Activated effector memory CD4-positive, alpha-beta T cell treated with anti-CD3 and anti-CD28 coated beads, Interleukin-2, amount 50 U/mL, for 16 hours (primary cell): ENCODE data around the gene NANP.
"Not testable (repeated sequence)": the region's sequence is repeated elsewhere in the genome, so short reads cannot be mapped to it uniquely, and the experiment has no call there.

Experiments used
- DNase-seq: peaks from one replicate; pipeline ENCODE4 v3.0.0-alpha.2; 2020

NANP gene

GRCh38 chr20:25623736-25624499, at the start of gene NANP:
NANP (minus strand) TSS chr20:25624014; CDS start chr20:25623948, 66 bp downstream.
- peak; percentile 93 for DNase-seq

- no peak for DNase-seq
Measured at GRCh38 chr20:25672659-25673235, 48.9 kb upstream of the NANP start.

GRCh38 chr20:25669826-25670422, 46.1 kb upstream of the NANP start:
- no peak for DNase-seq

- no peak for DNase-seq
Measured at GRCh38 chr20:25668446-25668845, 44.6 kb upstream of the NANP start.

- no peak for DNase-seq
Measured at GRCh38 chr20:25659999-25660398, 36.2 kb upstream of the NANP start.

GRCh38 chr20:25654487-25654886, 30.7 kb upstream of the NANP start:
- DNase-seq, result no peak

- DNase-seq, result not testable (repeated sequence)
Measured at GRCh38 chr20:25652866-25653265, 29.1 kb upstream of the NANP start.

- no peak for DNase-seq
Measured at GRCh38 chr20:25644814-25645213, 21.0 kb upstream of the NANP start.

- DNase-seq, result no peak
Measured at GRCh38 chr20:25643716-25644115, 19.9 kb upstream of the NANP start.

- no peak for DNase-seq
Measured at GRCh38 chr20:25637247-25637646, 13.4 kb upstream of the NANP start.

GRCh38 chr20:25632940-25633790, 9.4 kb upstream of the NANP start:
- DNase-seq, result no peak

- not testable (repeated sequence) for DNase-seq
Measured at GRCh38 chr20:25630615-25631014, 6.8 kb upstream of the NANP start.

GRCh38 chr20:25629816-25630499, 6.1 kb upstream of the NANP start:
- DNase-seq, result no peak

GRCh38 chr20:25626779-25627178, 3.0 kb upstream of the NANP start:
- DNase-seq, result no peak

GRCh38 chr20:25624500-25624939, 706 bp upstream of the NANP start:
- no peak for DNase-seq

GRCh38 chr20:25623225-25623735, 534 bp downstream of the NANP start:
- DNase-seq, result peak; percentile 72

GRCh38 chr20:25622450-25623224, 1.2 kb downstream of the NANP start:
- no peak for DNase-seq

- no peak for DNase-seq
Measured at GRCh38 chr20:25622049-25622448, 1.8 kb downstream of the NANP start.

- DNase-seq, result no peak
Measured at GRCh38 chr20:25619514-25619913, 4.3 kb downstream of the NANP start.

GRCh38 chr20:25608774-25609173, 15.0 kb downstream of the NANP start:
- no peak for DNase-seq

- no peak for DNase-seq
Measured at GRCh38 chr20:25606094-25606695, 17.6 kb downstream of the NANP start.
